Stimulated activated CD8-positive, alpha-beta memory T cell treated with anti-CD3 and anti-CD28 coated beads, Interleukin-15, amount 100 ng/mL, for 1 hour (primary cell): ENCODE results near the gene QRFP.
A peak's percentile ranks its signal among the peaks of the same experiment; 100 is the strongest.

Source experiments
- DNase-seq: peaks from one replicate; pipeline ENCODE4 v3.0.0-alpha.2; 2020; ENCODE audit warnings: low read depth

QRFP gene, protein sequence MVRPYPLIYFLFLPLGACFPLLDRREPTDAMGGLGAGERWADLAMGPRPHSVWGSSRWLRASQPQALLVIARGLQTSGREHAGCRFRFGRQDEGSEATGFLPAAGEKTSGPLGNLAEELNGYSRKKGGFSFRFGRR

GRCh38 chr9:130896233-130897014, at the start of gene QRFP:
TSS of gene QRFP (minus strand) at chr9:130896812. CDS start at chr9:130893838, 2,974 bp downstream.
- no peak for DNase-seq

DNA sequence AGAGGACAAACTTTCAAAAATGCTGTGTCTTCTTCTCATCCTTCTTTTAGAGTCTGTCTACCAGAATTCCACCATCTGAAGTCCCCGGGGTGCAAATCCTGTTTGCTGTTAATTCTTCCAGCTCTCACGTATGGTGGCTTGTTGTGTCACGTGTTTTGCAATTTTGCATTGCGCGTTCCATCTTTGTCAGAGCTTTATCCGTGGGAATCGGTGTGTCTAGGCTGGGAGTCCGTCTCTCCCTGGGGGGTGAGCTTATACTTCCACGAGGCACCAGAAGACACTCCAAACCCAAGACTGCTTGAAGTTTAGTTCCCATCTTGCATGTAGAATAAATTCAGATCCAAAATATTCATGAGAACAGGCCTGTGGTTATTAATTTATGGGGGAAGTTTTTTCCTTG, 48.6 kb upstream of the QRFP start:
- no peak for DNase-seq

GRCh38 chr9:130944510-130945058, 48.0 kb upstream of the QRFP start:
- DNase-seq, result no peak

DNA sequence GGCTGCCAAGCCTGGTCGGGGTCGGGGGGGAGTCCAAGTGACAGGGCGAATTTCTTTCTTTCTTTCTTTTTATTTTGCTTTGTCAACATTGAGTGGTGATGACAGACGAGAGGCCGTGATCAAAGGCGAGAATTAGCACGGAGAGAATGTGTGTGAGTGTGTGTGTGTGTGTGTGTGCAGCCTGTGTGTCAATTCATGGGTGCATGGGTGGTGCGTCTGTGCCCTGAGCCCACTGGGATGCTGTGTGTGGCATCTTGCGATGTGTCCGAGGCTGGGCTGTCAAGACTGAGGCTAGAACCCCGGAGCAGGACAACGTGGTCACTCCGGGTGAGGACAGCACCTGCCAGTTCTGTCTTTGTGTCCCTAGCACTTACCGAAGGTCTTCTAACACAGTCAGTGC, 47.2 kb upstream of the QRFP start:
- DNase-seq, result no peak

- DNase-seq, result no peak
Observed at GRCh38 chr9:130943221-130943620, 46.6 kb upstream of the QRFP start.

- no peak for DNase-seq
Observed at GRCh38 chr9:130942679-130943078, 46.1 kb upstream of the QRFP start.

- no peak for DNase-seq
Observed at GRCh38 chr9:130942084-130942483, 45.5 kb upstream of the QRFP start.

GRCh38 chr9:130940693-130941576, 44.3 kb upstream of the QRFP start:
- DNase-seq, result peak; percentile 49

DNA sequence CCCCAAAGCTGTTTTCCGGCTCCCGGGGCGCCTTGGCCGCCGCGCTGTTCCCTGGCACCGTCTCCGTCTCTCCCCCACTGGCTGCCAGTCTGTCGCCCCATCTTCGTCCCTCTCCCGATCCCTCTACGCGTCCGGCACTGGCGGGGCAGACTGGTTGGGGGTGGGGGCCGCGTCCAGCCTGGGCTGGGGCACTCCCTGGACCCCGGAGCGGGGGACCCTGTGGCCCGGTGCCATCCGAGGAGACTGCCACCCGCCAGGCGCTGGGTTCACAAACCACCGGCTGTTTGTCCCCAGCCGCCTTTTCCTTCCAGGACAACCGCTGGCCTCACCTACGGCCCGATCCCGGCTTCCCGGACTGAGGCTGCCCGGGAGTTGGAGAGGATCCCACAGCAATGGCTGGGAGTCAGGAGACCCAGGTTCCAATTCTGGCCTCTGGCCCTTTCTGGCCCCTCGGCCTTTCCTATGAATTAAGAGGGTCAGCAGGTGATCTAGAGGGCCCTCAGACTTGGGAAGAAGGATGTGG, 43.5 kb upstream of the QRFP start:
- no peak for DNase-seq

GRCh38 chr9:130939405-130940026, 42.9 kb upstream of the QRFP start:
- DNase-seq, result no peak

DNA sequence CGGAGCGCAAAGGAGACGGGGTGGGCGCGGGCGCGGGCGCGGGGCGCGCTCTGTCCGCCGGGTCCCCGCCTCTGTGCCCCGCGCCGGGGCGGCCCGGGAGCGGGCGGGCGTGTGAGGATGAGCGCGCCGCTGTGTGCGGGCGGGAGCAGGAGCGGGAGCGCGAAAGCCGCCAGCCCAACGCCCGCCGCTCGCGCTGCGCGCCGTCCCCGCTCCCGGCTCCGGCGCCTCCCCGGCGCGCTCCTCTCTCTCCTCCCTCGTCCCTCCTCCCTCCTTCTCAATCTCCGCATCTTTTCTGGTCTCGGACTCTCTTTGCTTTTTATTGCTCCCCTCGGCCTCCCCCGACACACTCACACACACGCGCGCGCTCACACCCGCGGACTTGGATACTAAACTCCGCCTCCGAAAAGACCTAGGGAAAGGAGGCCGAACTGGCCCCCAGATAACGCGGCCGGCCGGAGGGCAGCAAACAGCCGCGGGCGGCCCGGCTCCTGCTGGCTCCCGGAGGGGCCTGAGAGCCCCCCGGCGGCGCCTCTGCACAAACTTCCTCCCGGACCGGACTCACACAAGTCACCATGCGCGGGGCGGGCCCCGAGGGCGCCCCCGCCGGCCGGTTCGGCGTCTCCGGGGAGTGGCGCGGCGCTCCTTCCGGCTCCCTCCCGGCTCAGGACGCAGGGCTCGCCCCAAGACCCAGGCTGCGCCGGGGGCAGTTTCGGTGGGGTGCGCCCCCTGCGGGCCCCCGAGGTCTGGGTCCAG, 42.2 kb upstream of the QRFP start, which contains the start of gene FIBCD1:
Gene FIBCD1 (minus strand): TSS at position 596 of the 753 bp plus-strand sequence. CDS start 640 bp downstream, outside the sequence.
- no peak for DNase-seq

DNA sequence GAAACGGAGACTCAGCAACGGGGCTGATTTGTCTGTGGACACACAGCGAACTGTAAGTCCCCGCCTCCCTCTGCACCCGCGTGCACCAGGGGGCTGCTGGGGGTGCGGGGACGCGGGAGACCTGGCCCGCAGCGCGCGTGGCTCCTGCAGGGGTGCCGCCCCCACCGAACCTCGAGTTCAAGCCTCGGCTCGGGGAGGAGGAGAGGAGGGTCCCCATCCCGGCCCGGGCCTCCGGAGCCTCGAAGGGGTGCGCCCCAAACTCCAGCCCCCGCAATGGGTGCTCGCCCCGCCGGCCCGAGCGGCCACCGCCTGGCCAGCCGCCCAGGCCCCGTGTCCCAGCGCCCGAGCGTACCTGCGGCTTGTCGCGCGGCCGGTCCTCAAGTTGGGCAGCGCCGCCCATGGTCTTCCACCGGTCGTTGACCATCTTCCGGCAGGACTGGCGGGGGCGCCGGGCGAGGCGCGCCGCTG, 41.6 kb upstream of the QRFP start:
- DNase-seq, result no peak

- no peak for DNase-seq
Observed at GRCh38 chr9:130937146-130938076, 40.8 kb upstream of the QRFP start.

DNA sequence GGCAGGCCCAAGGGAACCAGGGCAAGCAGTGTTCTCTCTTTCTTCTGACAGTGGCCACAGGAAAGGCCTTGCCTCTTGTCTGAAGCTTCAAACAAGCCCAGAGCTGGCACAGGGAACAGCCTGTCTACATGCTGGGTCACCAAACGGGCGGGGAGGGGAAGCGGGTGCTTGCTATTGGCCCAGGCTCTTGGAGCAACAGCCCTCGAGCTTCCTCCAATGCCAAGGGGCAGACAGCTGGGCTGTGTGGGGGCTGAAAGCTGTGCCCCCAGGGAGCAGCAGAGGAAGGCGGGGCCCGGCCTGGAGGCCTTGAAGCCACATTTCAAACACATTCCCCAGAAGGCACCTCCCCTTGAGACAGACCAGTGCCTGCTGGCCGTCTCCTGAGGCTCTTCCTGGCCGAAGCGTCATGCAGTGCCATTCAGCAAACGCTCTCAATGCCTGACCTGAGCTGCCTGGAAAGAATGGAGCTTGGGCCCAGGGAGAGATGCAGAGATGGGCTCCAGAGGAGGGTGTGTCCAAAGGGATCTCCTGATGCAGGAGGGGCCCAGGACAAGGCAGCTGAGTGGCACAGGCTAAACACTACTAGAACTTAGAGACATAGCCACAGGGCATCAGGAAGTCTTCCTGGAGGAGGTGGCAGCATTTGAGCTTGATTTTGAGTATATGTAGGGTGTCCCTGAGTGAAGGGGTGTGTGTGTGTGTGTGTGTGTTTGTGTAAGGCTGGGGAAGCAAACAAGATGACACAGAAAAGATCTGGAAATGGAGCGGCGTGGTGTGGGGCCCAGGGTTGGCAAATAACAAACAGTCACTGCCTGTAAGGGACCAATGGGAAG, 39.9 kb upstream of the QRFP start:
- no peak for DNase-seq

DNA sequence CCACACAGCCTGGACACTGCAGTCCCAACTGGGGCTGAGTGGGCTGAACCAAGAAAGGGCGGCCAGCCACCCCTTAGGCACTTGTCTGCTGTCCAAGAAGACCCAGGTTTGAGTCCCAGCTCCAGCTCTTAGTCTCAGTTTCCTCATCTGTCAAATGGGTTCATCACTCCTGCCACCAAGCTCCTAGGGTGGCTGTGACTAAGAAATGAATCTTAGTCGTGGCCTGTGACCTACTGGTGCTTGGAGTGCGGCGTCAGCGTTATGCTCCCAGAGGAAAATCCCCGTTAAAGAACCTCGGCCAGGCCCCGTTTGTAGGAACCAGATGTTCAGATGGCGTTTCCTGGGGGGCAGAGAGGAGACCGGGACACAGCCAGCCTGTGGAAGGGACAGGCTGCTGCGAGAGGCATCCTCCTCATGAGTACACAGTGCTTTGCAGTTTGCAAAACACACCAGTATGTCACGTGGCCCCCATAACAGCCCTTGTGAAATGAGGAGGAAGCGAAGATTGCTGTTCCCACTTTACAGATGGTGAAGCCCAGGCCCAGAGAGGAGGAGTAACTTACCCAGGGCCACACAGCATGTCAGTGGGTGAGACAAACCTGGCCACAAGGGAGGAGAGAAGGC, 39.1 kb upstream of the QRFP start:
- DNase-seq, result no peak

DNA sequence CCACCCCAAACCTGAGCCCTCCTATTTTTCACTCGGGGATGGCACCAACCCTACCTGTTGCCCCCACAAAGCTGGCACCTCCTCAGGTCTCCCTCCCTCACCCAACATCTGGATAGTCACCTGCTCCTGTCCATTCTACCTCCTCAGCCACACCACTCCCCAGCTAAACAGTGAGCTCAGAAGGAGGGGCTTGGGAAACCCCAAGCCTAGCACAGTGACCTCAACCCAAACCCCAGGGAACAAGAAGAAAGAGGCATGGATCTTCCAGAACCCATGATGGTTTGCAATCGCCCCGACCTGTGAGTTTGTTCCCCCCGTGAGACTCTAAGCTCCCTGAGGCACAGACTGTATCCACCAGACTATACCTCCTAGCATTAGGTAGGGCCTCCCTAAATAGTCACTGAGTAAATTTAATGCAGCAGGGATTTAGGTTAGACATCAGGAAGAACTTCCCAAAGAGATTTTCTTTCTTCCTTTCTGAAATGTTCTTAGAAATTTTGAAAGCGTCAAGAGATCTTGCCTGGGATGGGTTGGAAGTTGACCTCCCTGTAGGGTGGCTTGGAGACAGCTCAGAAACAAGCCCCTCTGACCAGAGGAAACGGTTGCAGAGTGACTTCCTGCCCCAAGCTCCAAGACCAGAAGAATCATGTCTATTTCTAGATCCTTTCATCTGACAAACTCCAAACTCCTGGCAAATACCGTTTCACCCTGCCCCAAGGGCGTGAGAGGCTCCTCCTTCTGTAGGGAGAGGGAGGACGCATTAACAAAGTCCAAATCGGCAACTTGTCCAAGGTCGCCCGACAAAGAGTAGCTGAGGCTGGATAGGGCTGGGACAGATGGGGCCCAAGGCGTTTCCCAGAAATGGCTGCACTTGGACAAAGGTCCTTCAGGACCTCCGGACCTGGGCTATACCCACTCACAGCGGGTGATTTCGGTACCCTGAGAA, 38.4 kb upstream of the QRFP start:
- no peak for DNase-seq

GRCh38 chr9:130934246-130934645, 37.6 kb upstream of the QRFP start:
- DNase-seq, result no peak
